HL-60/S4 treated with retinoic acid at 250 ng/mL for 4 days and 3 days (cell line): Measurements from ENCODE around the gene DOP1B.
"Not testable (repeated sequence)": the region's sequence is repeated elsewhere in the genome, so short reads cannot be mapped to it uniquely, and the experiment has no call there.

ENCODE experiments used
- in situ Hi-C: fragments of 300-500 bp; cut with MboI; formaldehyde crosslinking; loops from 2 replicates; pipeline ENCODE4 v1.7.0; 2022; ENCODE audit warnings: low sequenced_read_pairs

Gene DOP1B

GRCh38 chr21:36171336-36171735, 14.7 kb downstream of the DOP1B start:
- in situ Hi-C loops: no loop called here

DNA sequence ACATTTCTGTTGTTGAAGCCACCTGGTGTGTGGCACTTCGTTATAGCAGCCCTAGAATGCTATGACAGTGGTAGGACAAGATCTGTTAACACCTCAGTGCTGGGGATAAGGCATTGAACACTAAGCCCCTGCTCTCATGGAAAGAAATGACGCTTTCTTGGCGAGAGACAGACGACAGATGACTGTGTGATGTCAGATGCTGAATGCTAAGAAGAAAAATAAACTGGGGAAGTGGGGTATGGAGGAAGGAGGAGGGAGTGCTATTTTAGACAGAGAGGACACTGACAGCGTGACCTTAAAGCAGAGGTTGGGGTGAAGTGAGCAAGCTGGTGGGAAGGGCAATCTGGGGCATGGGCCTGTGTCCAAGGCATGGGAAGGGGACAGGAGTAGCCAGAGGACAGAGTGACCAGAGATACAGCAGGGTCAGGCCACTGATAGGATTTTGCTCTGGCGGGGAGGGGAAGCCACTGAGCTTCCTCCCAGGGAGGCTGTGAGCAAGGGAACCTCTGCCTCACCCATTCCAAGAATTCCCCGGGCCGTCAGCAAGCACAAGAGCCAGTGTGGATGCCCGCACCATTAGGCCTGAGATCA, 15.2 kb downstream of the DOP1B start:
- in situ Hi-C loops: no loop called here

DNA sequence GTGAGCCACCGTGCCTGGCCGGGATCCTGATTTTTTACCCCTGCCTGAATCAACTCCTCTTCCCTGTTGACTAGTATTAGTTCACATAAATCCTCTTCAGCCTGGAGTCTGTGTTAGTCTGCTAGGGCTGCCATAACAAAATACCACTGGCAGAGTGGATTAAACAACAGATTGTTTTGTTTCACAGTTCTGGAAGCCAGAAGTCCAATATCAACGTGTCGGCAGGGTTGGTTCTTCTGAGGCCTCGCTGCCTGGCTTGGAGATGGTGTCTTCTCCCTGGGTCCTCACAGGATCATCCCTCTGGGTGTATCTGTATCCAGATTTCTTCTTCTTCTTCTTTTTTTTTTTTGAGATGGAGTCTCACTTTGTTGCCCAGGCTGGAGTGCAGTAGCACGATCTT, 18.2 kb downstream of the DOP1B start:
- in situ Hi-C loops: no loop called here

- in situ Hi-C loops: no loop called here
These were observed 19.3 kb downstream of the DOP1B start for GRCh38 chr21:36175771-36176565.

- in situ Hi-C loops: no loop called here
These were observed 21.7 kb downstream of the DOP1B start for GRCh38 chr21:36178349-36178748.

- in situ Hi-C loops: no loop called here
These were observed 22.5 kb downstream of the DOP1B start for GRCh38 chr21:36179145-36179544.

DNA sequence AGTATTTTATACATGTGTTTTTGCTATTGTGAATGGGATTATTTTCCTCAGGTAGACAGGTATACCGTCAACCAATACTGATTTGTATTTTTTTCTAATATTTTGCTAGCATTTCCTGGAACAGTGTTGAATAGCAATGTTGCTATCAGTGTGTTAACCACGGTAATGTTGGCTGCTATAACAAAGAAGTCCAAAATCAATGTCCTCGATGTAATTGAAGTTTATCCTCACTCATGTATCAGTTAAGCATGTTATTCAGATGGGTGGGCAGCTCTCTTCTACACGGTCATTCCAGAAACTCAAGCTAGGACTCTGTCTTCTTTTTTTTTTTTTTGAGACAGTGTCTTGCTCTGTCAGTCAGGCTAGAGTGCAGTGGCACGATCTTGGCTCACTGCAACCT, 24.3 kb downstream of the DOP1B start:
- in situ Hi-C loops: no loop called here

- in situ Hi-C loops: no loop called here
These were observed 26.6 kb downstream of the DOP1B start for GRCh38 chr21:36183144-36183795.

DNA sequence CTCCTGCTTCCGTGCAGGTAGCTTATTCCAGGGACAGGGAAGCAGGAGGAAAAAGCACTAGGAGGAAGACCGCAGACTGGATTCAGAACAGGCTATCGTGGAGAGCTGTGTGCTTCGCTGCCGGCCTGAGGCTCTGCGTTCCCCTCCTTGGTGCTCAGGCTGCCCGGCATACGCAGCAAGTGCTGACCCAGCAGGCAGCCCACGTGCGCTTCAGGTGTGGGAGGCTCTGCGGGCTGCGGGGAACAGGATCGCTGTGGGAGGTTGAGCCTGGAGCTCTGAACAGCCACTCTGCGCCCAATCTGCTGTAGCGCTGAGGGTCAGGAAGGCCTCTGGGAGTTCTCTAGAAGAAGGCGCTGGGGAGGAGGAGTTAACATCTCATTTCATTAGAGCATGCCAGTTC, 27.9 kb downstream of the DOP1B start:
- in situ Hi-C loops: no loop called here

GRCh38 chr21:36185523-36185922, 28.9 kb downstream of the DOP1B start:
- in situ Hi-C loops: no loop called here

DNA sequence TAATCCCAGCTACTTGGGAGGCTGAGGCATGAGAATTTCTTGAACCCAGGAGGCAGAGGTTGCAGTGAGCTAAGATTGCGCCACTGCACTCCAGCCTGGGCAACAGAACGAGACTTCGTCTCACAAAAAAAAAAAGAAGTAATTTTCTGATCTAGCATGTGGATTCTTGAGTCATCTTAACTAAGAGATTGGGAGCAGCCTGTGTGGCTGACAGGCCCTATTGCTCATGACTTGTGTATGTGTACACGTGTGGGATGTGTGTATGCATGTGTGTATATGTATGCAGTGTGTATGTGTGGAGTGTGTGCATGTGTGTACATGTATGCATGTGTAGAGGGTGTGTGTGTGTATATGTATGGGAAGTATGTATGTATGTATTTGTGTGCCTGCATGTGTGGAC, 29.5 kb downstream of the DOP1B start:
- in situ Hi-C loops: no loop called here

GRCh38 chr21:36186506-36187399, 30.1 kb downstream of the DOP1B start:
- in situ Hi-C loops: no loop called here

DNA sequence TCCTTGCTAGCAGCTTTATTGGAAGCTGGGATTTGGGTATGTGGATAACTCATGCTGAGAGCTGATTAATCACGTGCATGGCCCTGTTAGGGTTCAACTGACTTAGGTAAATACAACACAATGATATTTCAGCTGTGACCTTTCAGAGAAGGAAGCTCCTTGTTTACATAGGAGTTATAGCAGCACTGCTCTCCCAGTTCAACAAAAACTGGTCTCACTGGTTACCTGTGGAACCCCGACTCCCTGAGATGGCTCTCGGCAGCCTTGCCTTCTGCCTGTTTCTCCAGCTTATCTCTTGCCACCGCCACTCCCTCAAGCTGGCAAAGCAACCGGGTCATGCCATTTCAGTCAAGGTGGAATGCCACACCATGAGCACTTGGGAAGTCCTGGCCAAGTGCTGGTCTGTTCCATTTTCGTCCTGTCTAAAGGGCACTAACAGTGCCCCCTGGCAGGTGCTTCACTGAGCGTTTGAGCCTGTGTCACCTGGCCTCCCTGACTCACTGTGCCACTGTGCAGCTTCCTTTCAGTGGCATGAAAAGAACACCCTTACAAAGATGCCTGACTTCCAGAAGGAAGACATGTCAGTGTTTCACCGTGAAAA, 31.6 kb downstream of the DOP1B start:
- in situ Hi-C loops: no loop called here

- in situ Hi-C loops: no loop called here
These were observed 32.3 kb downstream of the DOP1B start for GRCh38 chr21:36188937-36189336.

DNA sequence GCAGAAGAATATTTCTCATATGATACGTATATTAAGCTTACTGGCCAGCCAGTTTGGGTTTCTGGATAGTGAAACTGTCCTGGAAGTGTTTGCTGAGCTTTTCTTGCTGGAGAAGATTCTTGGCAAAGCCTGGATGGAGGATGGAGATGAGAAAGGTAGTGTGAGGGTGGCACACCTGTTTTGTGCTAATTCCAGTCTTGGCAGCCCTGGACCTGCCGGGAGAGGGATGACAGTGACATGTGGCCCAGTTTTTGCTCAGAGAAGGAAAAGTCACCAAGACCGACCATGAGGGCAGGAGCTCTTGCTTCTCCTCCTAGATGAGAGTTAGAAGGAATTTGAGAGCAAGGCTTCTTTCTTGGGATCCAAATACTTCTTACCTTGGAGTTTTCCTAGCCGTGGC, 34.1 kb downstream of the DOP1B start:
- in situ Hi-C loops: no loop called here

DNA sequence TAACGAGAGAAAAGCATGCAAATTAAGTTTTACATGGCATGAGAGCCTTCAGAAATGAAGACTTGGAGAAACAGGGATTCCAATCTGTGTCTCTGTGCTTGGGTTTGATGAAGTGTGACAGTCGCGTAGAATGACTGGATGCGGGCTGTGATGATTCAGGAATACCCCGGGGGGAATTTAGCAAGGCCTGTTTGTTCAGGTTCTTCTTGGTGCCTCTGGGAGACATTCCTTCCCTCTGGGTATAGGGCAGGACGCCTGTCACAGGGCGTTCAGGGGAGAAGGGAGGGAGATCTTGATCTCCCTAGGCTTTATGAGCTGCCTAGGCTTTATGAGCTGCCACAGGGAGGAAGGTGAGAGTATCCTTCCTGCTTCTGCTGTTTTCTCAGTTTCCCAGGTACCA, 36.6 kb downstream of the DOP1B start:
- in situ Hi-C loops: no loop called here

- in situ Hi-C loops: no loop called here
These were observed 37.4 kb downstream of the DOP1B start for GRCh38 chr21:36194024-36194423.

DNA sequence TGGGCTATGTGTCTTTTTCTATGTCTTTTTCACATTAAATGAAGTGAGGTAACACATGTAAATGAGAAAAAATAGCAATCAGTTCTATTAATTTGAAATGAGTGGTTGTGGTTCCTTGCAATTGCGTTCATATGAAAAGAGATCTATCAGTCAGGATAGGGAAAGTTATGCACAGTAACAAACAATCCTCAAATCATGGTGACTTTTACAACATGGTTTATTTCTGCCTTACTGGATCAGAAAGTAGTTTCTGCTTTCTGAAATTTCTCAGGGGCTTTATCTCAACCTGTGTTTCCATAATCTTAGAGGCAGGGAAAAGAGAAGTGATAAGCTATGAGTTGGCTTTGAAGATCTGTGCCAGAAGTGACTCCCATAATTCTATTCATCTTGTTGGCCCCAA, 39.0 kb downstream of the DOP1B start:
- in situ Hi-C loops: no loop called here

DNA sequence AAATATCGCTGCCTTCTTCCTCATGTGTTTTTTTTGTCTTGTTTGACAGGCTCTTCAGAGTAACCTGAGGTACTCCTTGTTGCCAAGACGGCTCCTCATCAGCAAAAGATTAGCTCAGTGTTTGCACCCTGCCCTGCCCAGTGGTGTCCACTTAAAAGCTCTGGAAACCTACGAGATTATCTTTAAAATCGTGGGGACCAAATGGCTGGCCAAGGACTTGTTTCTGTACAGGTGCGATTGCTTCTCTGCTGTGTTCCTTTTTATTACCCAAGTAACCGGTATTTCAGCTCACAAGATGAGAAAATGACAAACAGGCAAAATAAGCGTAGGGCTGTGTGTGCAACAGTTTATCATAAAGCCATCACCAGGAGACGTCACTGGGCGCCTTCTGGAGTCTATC, 42.4 kb downstream of the DOP1B start:
- in situ Hi-C loops: no loop called here

- in situ Hi-C loops: not testable (repeated sequence)
These were observed 43.0 kb downstream of the DOP1B start for GRCh38 chr21:36199575-36199974.

DNA sequence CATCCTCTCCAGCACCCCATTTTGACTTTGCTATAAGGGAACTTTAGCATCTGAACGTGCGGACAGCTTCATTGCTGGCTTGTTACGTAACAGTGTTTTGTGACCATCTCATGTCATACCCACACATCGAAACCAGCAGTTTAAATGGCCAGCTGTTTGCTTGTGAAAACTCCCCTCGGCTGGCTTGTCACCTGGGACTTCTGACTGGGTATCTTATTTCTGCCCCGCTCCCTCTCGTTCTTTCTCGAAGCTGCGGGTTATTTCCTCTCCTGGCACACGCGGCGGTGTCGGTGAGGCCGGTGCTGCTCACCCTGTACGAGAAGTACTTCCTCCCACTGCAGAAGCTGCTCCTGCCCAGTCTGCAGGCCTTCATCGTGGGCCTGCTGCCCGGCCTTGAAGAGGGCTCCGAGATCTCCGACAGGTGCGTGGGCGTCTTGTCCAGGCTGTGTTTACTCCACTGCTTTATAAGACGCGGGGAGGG, 43.5 kb downstream of the DOP1B start:
- in situ Hi-C loops: no loop called here
